ENCODE results near the gene FOXQ1. TPM values are rescaled to one million over a fixed set of nuclear protein-coding genes. Genes with fewer than 3 reads are reported as not detected.

The FOXQ1 gene
- total RNA-seq, 1 donor from 2014 or later, result 3.4 TPM

GRCh38 chr6:1266686-1267056, 45.2 kb upstream of the FOXQ1 start:
- Histone ChIP-seq H3K36me3 (ENCODE audit: control insufficient read depth, insufficient read depth, low read length) (no peaks in the 10 kb centered on the region), H3K27me3 (ENCODE audit: control insufficient read depth, insufficient read depth, low read length) (no peaks in the 10 kb centered on the region), H3K4me3 (ENCODE audit: low read depth, low read length) (no peak overlapping the region)
- no peak for FAIRE-seq
- TF ChIP-seq CTCF (IDR thresholded peaks at IDR 0.05; ENCODE audit: insufficient read depth, low read length, severe bottlenecking), result no peak
- no peak for DNase-seq (ENCODE audit: low read depth)

GRCh38 chr6:1267057-1267732, 44.7 kb upstream of the FOXQ1 start:
- FAIRE-seq (no peak), DNase-seq (ENCODE audit: low read depth) (peak; percentile 96)
- TF ChIP-seq CTCF (IDR thresholded peaks at IDR 0.05; ENCODE audit: insufficient read depth, low read length, severe bottlenecking), result no peak
- H3K4me3 ChIP-seq (ENCODE audit: low read depth, low read length), result no peak overlapping the region
- H3K36me3 ChIP-seq (ENCODE audit: control insufficient read depth, insufficient read depth, low read length), result no peaks in the 10 kb centered on the region
- no peaks in the 10 kb centered on the region for H3K27me3 ChIP-seq (ENCODE audit: control insufficient read depth, insufficient read depth, low read length)

GRCh38 chr6:1267790-1268762, 43.8 kb upstream of the FOXQ1 start:
- DNase-seq (ENCODE audit: low read depth) (no peak), FAIRE-seq (no peak)
- no peak overlapping the region for H3K4me3 ChIP-seq (ENCODE audit: low read depth, low read length)
- H3K27me3 ChIP-seq (ENCODE audit: control insufficient read depth, insufficient read depth, low read length), result no peaks in the 10 kb centered on the region
- no peak for TF ChIP-seq CTCF (IDR thresholded peaks at IDR 0.05; ENCODE audit: insufficient read depth, low read length, severe bottlenecking)
- no peaks in the 10 kb centered on the region for H3K36me3 ChIP-seq (ENCODE audit: control insufficient read depth, insufficient read depth, low read length)

GRCh38 chr6:1271071-1271763, 40.7 kb upstream of the FOXQ1 start:
- Histone ChIP-seq H3K36me3 (ENCODE audit: control insufficient read depth, insufficient read depth, low read length) (no peaks in the 10 kb centered on the region), H3K4me3 (ENCODE audit: low read depth, low read length) (no peak overlapping the region), H3K27me3 (ENCODE audit: control insufficient read depth, insufficient read depth, low read length) (no peaks in the 10 kb centered on the region)
- TF ChIP-seq CTCF (IDR thresholded peaks at IDR 0.05; ENCODE audit: insufficient read depth, low read length, severe bottlenecking), result no peak
- FAIRE-seq (peak; percentile 81), DNase-seq (ENCODE audit: low read depth) (no peak)

GRCh38 chr6:1278061-1278720, 33.7 kb upstream of the FOXQ1 start:
- FAIRE-seq (no peak), DNase-seq (ENCODE audit: low read depth) (no peak)
- Histone ChIP-seq H3K36me3 (ENCODE audit: control insufficient read depth, insufficient read depth, low read length) (no peaks in the 10 kb centered on the region), H3K27me3 (ENCODE audit: control insufficient read depth, insufficient read depth, low read length) (no peaks in the 10 kb centered on the region), H3K4me3 (ENCODE audit: low read depth, low read length) (no peak overlapping the region)
- no peak for TF ChIP-seq CTCF (IDR thresholded peaks at IDR 0.05; ENCODE audit: insufficient read depth, low read length, severe bottlenecking)
